GM23338 (cell line): Measurements from ENCODE around the gene DDX3Y. TPM values are rescaled to one million over a fixed set of nuclear protein-coding genes. Genes with fewer than 3 reads are reported as not detected.

Source experiments
- ATAC-seq: fragments of 200-7000 bp; cut with Tn5 transposase; 3 replicates; pipeline ENCODE4 v1.9.1; 2020
- DNase-seq: peaks from one replicate; pipeline ENCODE4 v3.0.0-alpha.2; 2015; ENCODE audit warnings: low spot score
- H2AFZ ChIP-seq: fragments of 200-600 bp; sonication (generic); 2 replicates; pipeline ENCODE4 v1.8.0; 2016; ENCODE audit warnings: antibody characterized with exemption, mild to moderate bottlenecking, moderate library complexity
- H3F3A ChIP-seq: fragments of 200-600 bp; sonication (generic); replicated peaks from 2 replicates; pipeline ENCODE4 v1.8.0; 2017; ENCODE audit warnings: antibody characterized with exemption, mixed run types, low read depth
- H3K27ac ChIP-seq: fragments of 200-600 bp; sonication (generic); 2 replicates; pipeline ENCODE4 v1.6.1; 2016; ENCODE audit warnings: low read depth
- H3K27me3 ChIP-seq: fragments of 200-600 bp; sonication (generic); 2 replicates; pipeline ENCODE4 v1.8.0; 2016; ENCODE audit warnings: mild to moderate bottlenecking, mixed run types, moderate library complexity; ENCODE audit not compliant: insufficient read depth
- H3K36me3 ChIP-seq: fragments of 200-600 bp; sonication (generic); 2 replicates; pipeline ENCODE4 v1.8.0; 2016; ENCODE audit warnings: mild to moderate bottlenecking; ENCODE audit not compliant: insufficient read depth
- H3K4me1 ChIP-seq: fragments of 200-600 bp; sonication (generic); 2 replicates; pipeline ENCODE4 v1.8.0; 2016; ENCODE audit warnings: mild to moderate bottlenecking, moderate library complexity; ENCODE audit not compliant: insufficient read depth
- H3K4me2 ChIP-seq: fragments of 200-600 bp; sonication (generic); 2 replicates; pipeline ENCODE4 v1.7.1; 2017; ENCODE audit warnings: mixed run types
- H3K4me3 ChIP-seq: fragments of 200-600 bp; sonication (generic); 2 replicates; pipeline ENCODE4 v1.6.1; 2016; ENCODE audit warnings: mixed run types
- H3K79me2 ChIP-seq: fragments of 200-600 bp; sonication (generic); replicated peaks from 2 replicates; pipeline ENCODE4 v1.8.0; 2017; ENCODE audit warnings: mild to moderate bottlenecking; ENCODE audit not compliant: insufficient read depth
- H3K9me2 ChIP-seq: fragments of 200-600 bp; sonication (generic); 2 replicates; pipeline ENCODE4 v1.8.0; 2017; ENCODE audit not compliant: insufficient read depth
- H4K20me1 ChIP-seq: fragments of 200-600 bp; sonication (generic); replicated peaks from 2 replicates; pipeline ENCODE4 v1.8.0; 2017; ENCODE audit warnings: mild to moderate bottlenecking; ENCODE audit not compliant: insufficient read depth
- H3K27ac Mint-ChIP-seq: 2 replicates; pipeline ENCODE4 v1.8.0; 2020; ENCODE audit warnings: inconsistent platforms, mild to moderate bottlenecking, moderate library complexity, mixed read lengths
- H3K27me3 Mint-ChIP-seq: 3 replicates; pipeline ENCODE4 v1.8.0; 2022; ENCODE audit warnings: low read depth, mild to moderate bottlenecking, moderate library complexity, mixed read lengths, inconsistent platforms; ENCODE audit not compliant: insufficient read depth, poor library complexity
- H3K36me3 Mint-ChIP-seq: 3 replicates; pipeline ENCODE4 v1.8.0; 2021; ENCODE audit warnings: low read depth, mild to moderate bottlenecking, inconsistent platforms, moderate library complexity, mixed read lengths
- H3K4me1 Mint-ChIP-seq: 3 replicates; pipeline ENCODE4 v1.8.0; 2020; ENCODE audit warnings: mild to moderate bottlenecking, inconsistent platforms, mixed read lengths
- H3K4me3 Mint-ChIP-seq: 3 replicates; pipeline ENCODE4 v1.8.0; 2021; ENCODE audit warnings: moderate library complexity, mild to moderate bottlenecking, inconsistent platforms, mixed read lengths
- H3K9me3 Mint-ChIP-seq: 3 replicates; pipeline ENCODE4 v1.8.0; 2020; ENCODE audit warnings: moderate library complexity, mild to moderate bottlenecking, inconsistent platforms, mixed read lengths
- CREB1 ChIP-seq: fragments of 250-450 bp; sonication (Bioruptor Pico); IDR thresholded peaks from 2 replicates; pipeline ENCODE4 v1.5.0; 2020; ENCODE audit warnings: low read depth, mild to moderate bottlenecking, moderate library complexity
- EZH2 ChIP-seq: fragments of 200-600 bp; sonication (generic); IDR thresholded peaks from one replicate; pipeline ENCODE4 v1.8.0; 2017; ENCODE audit warnings: antibody characterized with exemption, mild to moderate bottlenecking, low read depth; ENCODE audit not compliant: unreplicated experiment
- EZH2phosphoT487 ChIP-seq: fragments of 200-600 bp; sonication (generic); IDR thresholded peaks from one replicate; pipeline ENCODE4 v1.8.1; 2018; ENCODE audit warnings: antibody characterized with exemption; ENCODE audit not compliant: unreplicated experiment
- JUNB ChIP-seq: IDR thresholded peaks from one replicate; pipeline ENCODE4 v1.6.1; 2016; ENCODE audit warnings: antibody characterized with exemption; ENCODE audit not compliant: unreplicated experiment
- POLR2AphosphoS5 ChIP-seq: IDR thresholded peaks from 2 replicates; pipeline ENCODE4 v1.6.1; 2016; ENCODE audit warnings: antibody characterized with exemption, low read depth
- STAT1 ChIP-seq: IDR thresholded peaks from one replicate; pipeline ENCODE4 v1.6.1; 2016; ENCODE audit warnings: antibody characterized with exemption; ENCODE audit not compliant: unreplicated experiment
- ZNF114 ChIP-seq: fragments of 250-450 bp; sonication (Bioruptor Pico); IDR thresholded peaks from 2 replicates; pipeline ENCODE4 v1.5.0; 2020; ENCODE audit warnings: mild to moderate bottlenecking, moderate library complexity
- ZNF331 ChIP-seq: fragments of 250-450 bp; sonication (Bioruptor Pico); IDR thresholded peaks from 2 replicates; pipeline ENCODE4 v1.5.0; 2020; ENCODE audit warnings: low read depth, mild to moderate bottlenecking, moderate library complexity
- ZNF462 ChIP-seq: fragments of 250-450 bp; sonication (Bioruptor Pico); IDR thresholded peaks from 2 replicates; pipeline ENCODE4 v1.5.0; 2020; ENCODE audit warnings: mild to moderate bottlenecking, moderate library complexity
- polyA plus RNA-seq: library from polyadenylated mRNA; unstranded; fragments of >200 nt; fragmentation: Nextera tagmentation; extraction: Ambion mirVana; gene quantifications from 2 replicates; pipeline ENCODE4 v1.2.1, GENCODE V29; 2016
- total RNA-seq: library from RNA; depleted of rRNA; stranded (reverse); fragments of >200 nt; shearing (Covaris generic); gene quantifications from 2 replicates; pipeline ENCODE4 v1.2.3, GENCODE V29; 2014
- TF ChIP-seq, protein P1 (sequence below): IDR thresholded peaks from one replicate; pipeline ENCODE4 v1.6.1; 2018; ENCODE audit warnings: antibody characterized with exemption; ENCODE audit not compliant: unreplicated experiment
- TF ChIP-seq, protein P2 (sequence below): IDR thresholded peaks from 2 replicates; pipeline ENCODE4 v1.6.1; 2016; ENCODE audit warnings: antibody characterized with exemption

Gene DDX3Y
- total and polyA plus RNA-seq, 2 experiments from 2014 or later = 53.0 to 138 TPM

GRCh38 chrY:12867960-12868359 lies 36.7 kb upstream of the DDX3Y start (continued):
- TF ChIP-seq, protein P1, sequence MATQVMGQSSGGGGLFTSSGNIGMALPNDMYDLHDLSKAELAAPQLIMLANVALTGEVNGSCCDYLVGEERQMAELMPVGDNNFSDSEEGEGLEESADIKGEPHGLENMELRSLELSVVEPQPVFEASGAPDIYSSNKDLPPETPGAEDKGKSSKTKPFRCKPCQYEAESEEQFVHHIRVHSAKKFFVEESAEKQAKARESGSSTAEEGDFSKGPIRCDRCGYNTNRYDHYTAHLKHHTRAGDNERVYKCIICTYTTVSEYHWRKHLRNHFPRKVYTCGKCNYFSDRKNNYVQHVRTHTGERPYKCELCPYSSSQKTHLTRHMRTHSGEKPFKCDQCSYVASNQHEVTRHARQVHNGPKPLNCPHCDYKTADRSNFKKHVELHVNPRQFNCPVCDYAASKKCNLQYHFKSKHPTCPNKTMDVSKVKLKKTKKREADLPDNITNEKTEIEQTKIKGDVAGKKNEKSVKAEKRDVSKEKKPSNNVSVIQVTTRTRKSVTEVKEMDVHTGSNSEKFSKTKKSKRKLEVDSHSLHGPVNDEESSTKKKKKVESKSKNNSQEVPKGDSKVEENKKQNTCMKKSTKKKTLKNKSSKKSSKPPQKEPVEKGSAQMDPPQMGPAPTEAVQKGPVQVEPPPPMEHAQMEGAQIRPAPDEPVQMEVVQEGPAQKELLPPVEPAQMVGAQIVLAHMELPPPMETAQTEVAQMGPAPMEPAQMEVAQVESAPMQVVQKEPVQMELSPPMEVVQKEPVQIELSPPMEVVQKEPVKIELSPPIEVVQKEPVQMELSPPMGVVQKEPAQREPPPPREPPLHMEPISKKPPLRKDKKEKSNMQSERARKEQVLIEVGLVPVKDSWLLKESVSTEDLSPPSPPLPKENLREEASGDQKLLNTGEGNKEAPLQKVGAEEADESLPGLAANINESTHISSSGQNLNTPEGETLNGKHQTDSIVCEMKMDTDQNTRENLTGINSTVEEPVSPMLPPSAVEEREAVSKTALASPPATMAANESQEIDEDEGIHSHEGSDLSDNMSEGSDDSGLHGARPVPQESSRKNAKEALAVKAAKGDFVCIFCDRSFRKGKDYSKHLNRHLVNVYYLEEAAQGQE = no peak
- TF ChIP-seq POLR2AphosphoS5 = no peak
- no peak for TF ChIP-seq CREB1 (CRISPR knock-in tag)

GRCh38 chrY:12896973-12897372 lies 7.7 kb upstream of the DDX3Y start:
- peaks cover 4% of the 10 kb centered on the region; the same call in 1 of the 3 replicates for H3K9me3 Mint-ChIP-seq
- Histone ChIP-seq H3F3A (no peaks in the 10 kb centered on the region), H3K27me3 (no peaks in the 10 kb centered on the region), H3K4me3 (no peak overlapping the region), H3K79me2 (no peaks in the 10 kb centered on the region), H3K4me2 (no peak overlapping the region), H3K27ac (no peak overlapping the region), H3K4me1 (no peaks in the 10 kb centered on the region), H2AFZ (no peak overlapping the region), H3K36me3 (no peaks in the 10 kb centered on the region), H4K20me1 (no peaks in the 10 kb centered on the region), H3K9me2 (no peaks in the 10 kb centered on the region)
- no peaks in the 10 kb centered on the region for H3K36me3 Mint-ChIP-seq
- no peak overlapping the region for H3K27ac Mint-ChIP-seq
- H3K4me3 Mint-ChIP-seq = no peak overlapping the region
- no peaks in the 10 kb centered on the region for H3K27me3 Mint-ChIP-seq
- no peaks in the 10 kb centered on the region for H3K4me1 Mint-ChIP-seq
- ATAC-seq (no peak), DNase-seq (no peak)
- TF ChIP-seq, protein P2, sequence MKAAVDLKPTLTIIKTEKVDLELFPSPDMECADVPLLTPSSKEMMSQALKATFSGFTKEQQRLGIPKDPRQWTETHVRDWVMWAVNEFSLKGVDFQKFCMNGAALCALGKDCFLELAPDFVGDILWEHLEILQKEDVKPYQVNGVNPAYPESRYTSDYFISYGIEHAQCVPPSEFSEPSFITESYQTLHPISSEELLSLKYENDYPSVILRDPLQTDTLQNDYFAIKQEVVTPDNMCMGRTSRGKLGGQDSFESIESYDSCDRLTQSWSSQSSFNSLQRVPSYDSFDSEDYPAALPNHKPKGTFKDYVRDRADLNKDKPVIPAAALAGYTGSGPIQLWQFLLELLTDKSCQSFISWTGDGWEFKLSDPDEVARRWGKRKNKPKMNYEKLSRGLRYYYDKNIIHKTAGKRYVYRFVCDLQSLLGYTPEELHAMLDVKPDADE = no peak
- TF ChIP-seq EZH2phosphoT487 (no peak), STAT1 (no peak), EZH2 (no peak), ZNF462 (no peak), POLR2AphosphoS5 (no peak), JUNB (no peak), ZNF331 (CRISPR knock-in tag) (no peak), CREB1 (CRISPR knock-in tag) (no peak), ZNF114 (CRISPR knock-in tag) (no peak)
- TF ChIP-seq, protein P1 = no peak
